GF-D8 (cell line): ENCODE results near the gene COX8A.
"Not testable (repeated sequence)": the region's sequence is repeated elsewhere in the genome, so short reads cannot be mapped to it uniquely, and the experiment has no call there.

Experiments
- DNase-seq: peaks from one replicate; lab custom pipeline; 2025; lab: John Stamatoyannopoulos, UW

The COX8A gene, protein sequence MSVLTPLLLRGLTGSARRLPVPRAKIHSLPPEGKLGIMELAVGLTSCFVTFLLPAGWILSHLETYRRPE

DNA sequence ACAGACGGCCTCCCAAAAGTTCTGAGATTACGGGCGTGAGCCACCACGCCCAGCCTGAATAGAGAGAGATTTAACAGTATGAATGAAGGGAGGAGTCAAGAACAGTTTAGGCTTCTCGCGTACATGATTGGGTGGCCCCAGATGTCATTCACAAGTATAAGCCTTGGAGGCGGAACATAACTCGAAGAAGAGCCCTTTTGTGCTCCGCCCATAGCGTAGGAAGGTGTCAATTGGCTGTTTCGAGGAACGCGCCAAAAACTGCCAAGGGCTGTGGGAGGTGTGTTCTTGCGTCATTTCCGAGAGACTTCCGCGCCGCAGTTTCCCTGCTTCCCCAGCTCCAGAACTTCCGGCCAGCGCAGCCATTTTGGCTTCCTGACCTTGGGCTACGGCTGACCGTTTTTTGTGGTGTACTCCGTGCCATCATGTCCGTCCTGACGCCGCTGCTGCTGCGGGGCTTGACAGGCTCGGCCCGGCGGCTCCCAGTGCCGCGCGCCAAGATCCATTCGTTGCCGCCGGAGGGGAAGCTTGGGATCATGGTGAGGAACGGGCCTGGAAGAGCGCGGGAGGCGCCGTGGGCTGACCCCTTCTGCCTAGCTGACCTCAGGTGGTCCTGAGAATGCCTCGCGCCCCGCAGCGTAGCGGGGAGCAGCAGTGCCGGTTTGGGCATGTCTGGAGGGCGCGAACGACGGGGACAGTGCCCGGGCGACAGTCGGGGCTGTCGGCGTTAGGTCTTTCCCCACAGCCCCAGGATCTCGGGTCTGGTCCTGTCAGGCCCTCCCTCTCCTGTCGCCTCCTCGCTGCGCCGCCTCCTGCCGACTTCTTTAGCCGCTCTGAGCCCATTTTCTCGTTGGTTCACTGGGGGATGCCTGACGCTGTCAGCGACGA lies at the start of gene COX8A:
Gene COX8A (plus strand): TSS at position 362 of the 885 bp plus-strand sequence. CDS start 61 bp downstream, at position 423.
- DNase-seq, result peak; percentile 98

DNA sequence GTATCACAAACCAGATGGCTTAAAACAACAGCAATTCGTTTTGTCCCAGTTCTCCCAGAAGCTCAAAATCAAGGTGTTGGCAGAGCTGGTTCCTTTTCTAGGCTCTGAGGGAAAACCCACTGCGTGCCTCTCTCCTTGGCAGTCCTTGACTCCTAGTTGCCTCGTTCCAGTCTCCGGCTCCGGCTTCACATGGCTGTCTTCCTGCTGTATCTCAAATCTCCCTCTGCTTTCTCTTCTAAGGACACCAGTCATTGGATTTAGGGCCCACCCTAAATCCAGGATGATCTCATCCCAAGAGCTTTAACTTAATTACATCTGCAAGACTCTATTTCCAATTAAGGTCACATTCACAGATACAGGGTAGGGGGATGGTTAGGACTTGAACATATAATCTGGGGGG lies 44.8 kb upstream of the COX8A start:
- DNase-seq, result no peak

DNA sequence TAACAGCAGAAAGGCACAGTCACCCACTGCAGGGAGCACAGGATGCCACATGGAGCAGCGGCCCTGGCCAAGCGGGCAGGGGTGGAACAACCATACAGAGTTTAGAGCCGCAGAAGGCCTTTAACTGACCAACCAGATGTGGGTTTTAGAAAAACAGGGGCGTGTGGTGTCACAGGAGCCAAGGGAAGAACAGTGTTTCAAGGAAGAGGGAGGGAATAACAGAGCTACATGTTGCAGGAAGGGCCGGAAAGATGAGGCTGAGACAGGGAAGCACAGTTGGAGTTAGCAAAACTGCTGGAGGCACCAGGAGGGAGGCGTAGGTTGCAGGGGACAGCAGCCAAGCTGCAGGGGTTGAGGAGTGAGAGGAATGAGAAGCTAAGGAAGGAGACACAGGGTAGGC lies 43.4 kb upstream of the COX8A start:
- DNase-seq, result no peak

DNA sequence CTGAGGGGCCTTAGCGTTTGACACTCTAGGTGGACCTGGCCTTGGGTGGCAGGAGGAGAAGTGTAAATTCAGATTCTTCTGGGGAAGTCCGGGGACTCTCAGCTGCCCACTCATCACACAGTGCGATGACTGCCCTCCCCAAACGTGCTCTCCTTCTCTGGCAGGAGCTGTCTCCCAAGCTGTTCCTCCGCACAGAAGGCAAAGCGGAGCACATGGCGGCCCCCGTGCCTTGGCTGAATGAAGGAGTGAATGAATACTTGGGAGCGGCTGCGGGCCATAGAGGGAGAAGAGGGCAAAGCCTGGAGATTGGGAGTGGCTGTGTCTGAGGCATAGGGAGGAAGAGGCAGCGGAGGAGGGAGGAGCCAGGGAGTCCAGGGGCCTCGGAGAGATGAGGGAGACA lies 42.5 kb upstream of the COX8A start:
- no peak for DNase-seq

DNA sequence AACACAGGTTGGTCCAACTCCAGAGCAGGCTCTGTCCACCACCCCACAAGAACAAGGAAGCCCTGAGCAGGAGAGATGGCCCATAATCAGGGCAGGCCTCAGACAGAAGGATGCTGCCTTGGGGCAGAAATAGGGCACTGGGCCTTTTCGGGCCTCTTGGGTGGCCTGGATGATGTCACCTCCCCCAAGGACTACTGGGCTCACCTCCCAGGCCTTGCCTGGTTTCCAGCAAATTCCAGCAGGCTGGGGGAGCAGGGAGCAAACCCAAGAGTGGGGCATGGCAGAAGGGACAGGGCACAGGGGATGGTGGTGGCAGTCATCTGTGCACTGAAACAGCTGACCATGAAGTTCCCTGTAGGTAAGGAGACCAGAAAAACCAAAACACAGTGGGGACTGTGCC lies 41.0 kb upstream of the COX8A start:
- no peak for DNase-seq

DNA sequence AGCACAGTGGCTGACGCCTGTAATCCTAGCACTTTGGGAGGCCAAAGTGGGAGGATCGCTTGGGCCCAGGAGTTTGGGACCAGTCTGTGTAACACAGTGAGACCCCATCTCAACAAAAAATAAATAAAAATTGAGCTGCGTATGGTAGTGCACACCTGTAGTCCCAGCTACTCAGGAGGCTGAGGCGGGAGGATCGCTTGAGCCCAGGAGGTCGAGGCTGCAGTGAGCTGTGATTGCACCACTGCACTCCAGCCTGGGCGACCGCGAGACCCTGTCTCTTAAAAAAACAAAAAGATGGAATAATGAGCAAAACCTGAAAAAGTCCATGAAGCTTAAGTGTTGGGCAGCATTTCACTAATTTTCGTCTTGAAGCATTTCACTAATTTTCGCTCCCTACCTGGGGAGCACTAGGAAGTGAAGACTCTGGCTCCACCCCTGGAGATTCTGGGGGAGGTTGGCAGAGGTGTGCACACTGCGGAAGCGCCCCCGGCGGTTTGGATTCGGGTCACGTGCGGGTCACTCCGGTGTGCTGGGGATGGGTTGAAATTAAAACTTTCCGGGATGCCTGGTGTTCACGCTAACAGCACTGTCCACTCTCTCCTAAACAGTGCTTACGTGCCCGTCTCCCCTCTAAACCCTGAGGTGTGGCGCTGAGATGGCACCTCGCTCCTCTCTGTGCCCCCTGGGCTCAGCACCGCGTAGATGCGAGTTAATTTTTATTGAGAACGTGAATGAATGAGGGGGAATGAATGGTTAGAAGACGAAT lies 36.5 kb upstream of the COX8A start:
- DNase-seq, result no peak

DNA sequence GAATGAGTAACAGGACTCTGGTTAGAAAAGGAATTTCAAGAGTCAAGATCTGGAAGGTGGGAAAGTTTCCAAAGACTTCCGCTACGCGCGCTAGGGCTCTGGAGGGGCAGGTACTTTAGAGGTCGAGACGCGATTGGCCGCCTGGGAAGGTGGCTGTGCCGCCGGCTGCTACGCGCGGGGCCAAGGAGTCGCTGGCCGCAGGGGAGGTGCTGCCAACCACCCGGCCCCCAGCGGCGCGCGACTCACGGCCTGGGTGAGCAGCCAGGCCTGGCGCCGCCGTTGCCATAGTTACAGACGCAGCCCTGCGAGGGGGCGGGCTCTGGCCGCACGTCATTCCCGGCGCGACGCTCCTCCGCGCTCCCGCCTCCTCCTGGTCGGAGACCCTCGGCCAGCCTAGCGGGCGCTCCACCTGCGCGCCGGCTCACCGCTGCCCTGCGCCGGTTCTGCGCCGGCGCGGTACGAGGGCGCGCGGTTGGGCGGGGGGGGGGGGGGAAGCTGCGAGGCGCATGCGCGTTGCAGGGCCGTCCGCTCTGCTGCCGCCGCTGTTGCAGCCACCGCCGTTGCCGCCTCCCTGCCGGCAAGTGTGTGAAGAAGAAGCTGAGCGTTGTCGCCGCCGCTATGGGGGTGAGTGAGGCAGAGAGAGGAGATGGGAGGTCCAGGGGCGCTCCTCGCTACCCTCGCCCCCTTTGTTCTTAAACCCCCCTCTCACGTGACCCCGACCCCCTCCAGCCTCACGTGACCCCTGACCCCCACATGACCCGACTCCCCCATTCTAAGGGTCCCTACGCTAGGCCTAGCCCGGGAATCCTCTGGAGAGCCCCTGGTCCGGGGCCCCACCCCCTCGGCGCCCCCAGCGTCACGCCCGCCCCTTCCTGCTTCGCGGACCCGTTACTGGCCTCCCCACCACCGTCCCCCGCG lies 35.7 kb upstream of the COX8A start, which contains the start of gene NAA40:
Gene NAA40 (plus strand): TSS at position 524 of the 918 bp plus-strand sequence. CDS start 95 bp downstream, at position 619.
- DNase-seq, result peak; percentile 93

DNA sequence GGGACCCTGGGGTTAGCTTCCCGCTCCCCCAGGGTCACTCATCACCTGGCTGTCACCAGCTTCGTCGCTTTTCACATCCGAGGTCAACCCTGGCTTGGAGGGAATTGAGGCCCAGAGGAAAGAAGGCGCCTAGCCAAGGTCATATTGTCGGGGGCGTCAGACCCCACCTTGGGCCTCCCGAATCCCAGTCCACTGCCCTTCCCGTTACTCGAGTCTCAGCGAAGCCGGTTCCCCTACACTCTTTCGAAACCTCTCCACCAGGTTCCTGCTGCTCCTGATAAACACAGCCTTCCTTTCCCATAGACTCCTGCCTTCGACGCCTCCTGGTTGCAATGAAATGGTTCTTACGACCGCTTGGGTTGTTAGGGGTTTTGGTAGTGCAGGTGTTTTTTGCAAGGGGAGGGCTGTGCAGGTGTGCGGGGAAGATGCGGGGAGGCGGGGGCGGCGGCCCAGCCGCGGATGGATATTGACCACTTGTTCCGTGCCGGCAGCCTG lies 35.0 kb upstream of the COX8A start:
- DNase-seq, result no peak

DNA sequence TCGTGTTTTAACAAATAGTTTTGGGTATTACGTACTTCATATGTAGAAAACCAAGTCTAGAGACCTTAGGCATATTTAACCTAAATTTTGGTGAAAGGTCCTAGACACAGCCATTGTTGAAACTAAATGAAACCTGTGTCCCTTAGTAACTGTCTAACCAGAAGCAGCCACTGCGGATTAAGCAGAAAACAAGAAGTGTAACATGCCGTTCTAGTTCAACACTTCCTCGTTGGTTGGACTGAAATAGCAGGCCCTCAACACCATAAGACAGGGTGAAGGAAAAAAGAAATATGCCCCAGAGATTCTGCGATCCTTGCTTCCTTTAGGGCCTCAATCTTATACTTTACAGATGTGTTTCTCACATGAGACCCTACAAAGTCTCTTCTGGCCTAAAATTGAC lies 33.6 kb upstream of the COX8A start:
- DNase-seq, result no peak

DNA sequence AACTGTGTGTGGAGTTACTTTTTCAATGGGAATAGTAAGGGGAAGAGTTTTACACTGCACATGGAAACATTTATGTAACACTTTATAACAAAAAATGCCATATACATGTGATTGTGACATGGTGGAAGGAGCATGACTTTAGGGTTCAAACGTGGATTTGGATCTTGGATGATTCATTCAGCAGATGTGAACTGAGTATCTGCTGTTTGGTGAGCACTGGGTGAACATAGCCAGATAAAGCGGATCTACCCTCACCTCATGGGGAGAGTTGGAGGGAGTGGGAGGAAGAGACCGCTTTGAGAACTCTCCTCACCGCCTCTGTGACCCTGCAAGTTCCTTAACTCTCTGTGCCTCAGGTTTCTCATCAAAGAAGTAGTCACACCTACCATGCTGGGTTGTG lies 32.5 kb upstream of the COX8A start:
- no peak for DNase-seq

DNA sequence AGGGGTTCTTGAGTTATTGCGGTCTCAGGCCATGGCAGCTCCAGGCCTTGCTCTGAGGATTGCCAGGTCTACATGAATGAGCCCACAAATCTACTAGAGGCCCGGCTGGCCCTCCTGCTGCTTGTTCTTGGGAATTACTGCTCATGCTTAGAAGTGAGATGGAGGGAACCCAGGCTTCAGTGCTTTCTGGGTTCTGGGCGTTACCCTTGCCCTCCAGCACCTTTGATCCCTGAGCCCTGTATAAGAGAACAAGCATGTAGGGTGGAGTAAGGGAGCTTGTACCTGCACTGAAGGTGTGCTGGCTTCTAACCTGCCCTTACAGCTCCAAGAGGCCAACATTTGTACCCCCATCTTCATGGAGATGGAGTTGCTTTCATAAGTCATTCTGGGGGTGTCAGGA lies 31.6 kb upstream of the COX8A start:
- DNase-seq, result no peak

DNA sequence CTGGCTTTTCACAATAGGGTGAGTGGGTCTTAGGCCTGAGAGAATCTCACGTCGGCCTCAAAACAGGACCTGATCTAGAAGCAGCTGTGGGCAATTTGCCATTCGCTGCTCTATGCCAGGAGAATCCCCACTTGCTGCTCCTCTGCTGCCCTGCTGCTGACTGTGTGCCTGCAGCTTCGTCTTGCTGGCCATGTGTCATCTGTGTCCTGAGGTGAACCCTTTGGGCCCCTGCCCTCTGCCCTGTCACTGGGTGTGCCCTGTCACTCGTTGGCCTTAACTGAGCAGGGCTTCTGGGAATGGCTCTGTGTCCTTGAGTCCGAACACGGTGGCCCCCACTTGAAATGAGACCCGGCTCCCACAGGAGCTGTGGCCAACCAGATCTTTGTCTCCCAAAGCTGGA lies 29.4 kb upstream of the COX8A start:
- DNase-seq, result no peak

DNA sequence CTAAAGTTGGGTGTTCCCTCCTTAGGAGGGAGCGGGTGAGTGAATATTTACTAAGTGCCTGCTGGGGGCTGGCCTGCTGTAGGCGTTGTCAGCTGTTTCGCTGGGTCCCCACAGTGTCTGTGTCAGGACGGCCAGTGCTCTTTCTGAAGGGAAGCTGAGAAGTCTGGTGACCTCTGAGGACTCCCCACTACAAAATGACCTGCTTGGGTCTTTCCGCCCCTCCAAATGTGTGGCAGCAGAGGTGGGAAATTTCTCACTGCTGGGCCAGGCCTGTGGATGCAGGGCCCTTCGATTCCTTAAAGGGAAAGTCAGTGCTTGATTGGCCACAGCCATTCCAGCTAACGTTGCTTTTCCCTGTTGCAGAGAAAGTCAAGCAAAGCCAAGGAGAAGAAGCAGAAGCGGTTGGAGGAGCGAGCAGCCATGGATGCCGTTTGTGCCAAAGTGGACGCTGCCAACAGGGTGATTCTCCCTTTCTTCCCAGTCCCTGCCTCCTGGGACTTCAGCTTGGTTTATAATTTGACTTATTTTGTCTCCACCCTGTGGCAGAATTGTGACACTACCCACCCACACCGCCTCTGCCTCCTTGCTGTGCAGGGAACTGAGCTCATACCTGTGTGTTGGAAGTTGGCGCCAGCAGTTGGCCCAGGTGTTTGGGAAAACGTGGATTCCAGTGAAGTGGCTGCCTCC lies 28.8 kb upstream of the COX8A start:
- DNase-seq, result peak; percentile 5

DNA sequence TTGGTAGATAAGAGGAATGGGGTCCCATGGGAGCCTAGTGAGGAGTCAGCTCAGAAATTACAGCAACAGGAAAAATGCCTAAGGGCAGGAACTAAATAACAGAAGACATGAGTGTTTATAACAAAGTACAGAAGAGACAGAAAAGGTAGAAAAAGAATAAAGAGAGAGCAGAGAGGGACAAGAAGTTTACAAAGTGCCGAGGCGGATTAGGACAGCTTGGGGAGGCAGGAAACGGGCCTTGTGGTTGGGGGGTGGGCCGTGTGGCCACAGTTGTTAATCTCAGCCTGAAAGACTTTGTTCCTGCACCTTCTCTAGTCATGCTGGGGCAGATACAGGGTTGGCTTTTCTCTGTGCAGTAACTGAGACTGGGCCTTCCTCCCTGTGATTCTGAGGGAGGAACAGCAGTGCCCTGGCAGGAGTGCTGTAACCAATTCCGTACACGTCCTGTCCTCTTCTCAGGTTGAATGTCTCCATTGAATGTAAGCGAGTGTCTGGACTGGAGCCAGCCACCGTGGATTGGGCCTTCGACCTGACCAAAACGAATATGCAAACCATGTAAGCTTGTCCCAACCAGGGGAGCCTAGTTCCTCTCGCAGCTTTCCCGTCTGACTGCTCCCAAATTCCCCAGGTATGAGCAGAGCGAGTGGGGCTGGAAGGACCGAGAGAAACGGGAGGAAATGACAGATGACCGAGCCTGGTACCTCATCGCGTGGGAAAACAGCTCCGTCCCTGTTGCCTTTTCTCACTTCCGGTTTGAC lies 22.5 kb upstream of the COX8A start:
- peak; percentile 56 for DNase-seq

DNA sequence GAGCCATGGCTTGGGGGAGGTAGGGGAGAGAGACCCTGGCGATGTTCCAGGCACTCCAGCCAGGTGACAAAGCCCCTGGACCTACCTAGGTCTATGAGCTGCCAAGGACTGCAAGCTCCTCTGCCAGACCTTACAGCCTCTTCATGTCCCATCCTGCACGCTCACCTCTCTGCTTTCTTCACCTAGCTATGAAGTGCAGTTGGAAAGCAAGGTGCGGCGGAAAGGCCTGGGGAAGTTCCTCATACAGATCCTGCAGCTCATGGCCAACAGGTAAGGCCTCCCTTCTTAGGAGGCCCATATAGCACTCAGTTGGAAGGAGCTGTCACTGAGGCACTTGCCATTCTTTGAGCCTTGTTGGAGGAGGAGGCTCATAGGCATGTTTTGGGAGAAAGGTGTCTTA lies 21.9 kb upstream of the COX8A start:
- no peak for DNase-seq

DNA sequence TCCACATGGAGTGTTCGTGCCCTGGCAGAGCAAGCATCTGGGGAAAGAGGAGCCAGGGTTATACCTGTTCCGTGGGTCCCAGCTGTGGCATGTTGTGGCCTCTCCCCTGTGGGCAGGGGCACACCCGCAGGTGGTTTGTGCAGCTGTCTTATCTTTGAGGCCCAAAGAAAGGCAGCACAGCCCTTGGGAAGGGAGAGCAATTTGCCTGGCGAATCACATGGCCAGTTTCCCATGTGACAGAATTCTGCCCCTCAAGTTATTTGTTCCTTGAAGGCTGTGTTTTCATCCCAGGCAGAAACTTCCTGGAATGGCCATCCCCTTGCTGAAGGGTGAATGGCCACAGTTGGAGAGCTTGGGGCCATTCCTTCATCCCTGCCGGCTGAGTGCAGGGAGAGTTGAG lies 16.4 kb upstream of the COX8A start:
- no peak for DNase-seq

DNA sequence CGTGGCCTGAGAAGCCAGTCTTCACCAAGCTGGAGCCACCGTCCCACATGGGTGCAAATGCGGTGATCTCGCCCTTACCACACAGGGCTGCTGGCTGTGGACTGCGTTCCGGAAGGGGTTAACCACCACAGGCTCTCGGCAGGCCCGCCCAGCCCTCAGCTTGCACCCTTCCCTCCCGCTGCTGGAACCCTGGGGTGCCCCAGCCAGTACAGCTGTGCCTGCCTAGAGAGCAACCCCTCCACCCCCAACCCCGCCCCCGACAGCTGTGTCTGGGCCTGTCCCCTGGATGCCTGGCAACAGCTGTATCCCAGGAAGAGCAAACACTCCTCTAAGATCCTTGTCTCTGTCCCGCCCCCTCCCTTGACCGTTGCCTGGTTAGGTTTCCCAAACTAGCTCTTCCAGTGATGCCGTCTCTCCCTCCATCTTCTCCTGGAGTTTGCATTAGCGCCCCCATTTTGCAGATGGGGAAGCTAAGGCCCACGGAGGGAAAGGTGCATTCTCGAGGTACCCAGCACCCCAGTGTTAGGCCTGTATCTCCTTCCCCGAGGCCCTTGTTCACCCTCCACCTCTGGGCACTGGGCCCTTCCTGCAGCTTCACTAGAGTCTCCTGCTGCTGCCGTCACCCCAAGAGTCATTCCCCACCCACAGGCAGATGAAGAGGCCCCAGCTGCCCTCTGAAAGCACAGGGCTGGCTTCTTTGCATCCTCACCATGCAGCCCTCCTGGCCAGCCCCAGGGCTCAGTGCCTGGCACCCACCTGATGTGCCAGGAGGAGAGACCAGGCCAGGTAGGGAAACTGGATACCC lies 12.6 kb upstream of the COX8A start:
- peak; percentile 62 for DNase-seq

DNA sequence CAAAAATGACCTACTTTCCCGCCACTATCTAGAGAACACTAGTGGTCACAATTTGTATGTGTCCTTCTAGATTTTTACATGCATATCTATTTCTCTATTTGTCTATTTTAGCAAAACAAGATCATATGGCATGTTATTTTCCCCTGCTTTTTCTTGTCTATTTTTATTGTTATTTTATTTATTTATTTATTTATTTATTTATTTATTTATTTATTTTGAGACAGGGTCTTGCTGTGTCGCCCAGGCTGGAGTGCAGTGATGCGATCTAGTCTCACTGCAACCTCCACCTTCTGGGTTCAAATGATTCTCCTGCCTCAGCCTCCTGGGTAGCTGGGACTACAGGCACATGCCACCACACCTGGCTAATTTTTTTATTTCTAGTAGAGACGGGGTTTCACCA lies 10.5 kb upstream of the COX8A start:
- not testable (repeated sequence) for DNase-seq

DNA sequence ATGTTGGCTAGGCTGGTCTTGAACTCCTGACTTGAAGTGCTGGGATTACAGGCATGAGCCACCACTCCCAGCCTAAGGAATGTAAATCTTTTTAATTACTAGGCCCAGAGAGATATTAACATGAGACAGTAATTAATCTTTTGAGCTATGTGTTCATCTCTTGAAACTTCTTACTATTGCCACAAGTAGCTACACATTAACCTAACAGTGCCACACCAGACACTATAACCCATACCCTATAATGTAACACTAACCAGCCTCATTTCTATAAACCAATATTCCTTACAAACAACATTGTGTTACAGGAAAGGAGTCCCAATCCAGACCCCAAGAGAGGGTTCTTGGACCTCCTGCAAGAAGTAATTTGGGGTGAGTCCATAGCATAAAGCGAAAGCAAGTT lies 8.0 kb upstream of the COX8A start:
- no peak for DNase-seq

DNA sequence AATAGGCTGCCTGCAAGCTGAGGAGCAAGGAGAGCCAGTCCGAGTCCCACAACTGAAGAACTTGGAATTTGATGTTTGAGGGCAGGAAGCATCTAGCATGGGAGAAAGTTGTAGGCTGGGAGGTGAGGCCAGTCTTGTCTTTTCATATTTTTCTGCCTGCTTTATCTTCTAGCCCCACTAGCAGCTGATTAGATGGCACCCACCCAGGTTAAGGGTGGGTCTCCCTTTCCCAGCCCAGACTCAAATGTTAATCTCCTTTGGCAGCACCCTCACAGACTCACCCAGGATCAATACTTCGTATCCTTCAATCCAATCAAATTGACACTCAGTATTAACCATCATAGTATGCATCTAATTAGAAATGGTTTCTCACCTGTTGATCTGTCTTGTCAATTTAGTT lies 5.0 kb upstream of the COX8A start:
- no peak for DNase-seq
